NCI-H460 (cell line): Measurements from ENCODE around the gene CD52. TPM values are rescaled to one million over a fixed set of nuclear protein-coding genes. Genes with fewer than 3 reads are reported as not detected.

ENCODE experiments used
- DNase-seq: peaks from one replicate; pipeline ENCODE4 v3.0.0-alpha.2; 2016; ENCODE audit warnings: low read depth; ENCODE audit errors: extremely low read depth
- total RNA-seq: library from RNA; depleted of rRNA; stranded (reverse); fragments of >200 nt; shearing (Covaris generic); gene quantifications from 2 replicates; pipeline ENCODE4 v1.2.3, GENCODE V29; 2014

Gene CD52
- total RNA-seq, 1 experiment from 2014 or later, result not detected

DNA sequence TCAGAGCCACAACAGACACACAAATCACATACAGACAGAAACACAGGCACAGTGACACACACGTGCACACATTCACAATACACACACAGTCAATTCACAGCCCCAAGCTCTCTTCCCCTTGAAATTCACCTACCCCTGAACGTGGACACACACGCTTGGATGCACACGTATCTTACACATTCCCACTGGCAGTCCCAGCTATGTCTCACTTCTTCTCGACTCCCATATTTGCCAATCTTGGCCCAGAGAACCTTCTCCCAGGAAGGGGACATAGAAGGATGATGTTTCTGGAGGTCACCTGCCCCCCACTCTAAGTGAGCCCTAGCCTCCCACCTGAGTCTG, 34.6 kb downstream of the CD52 start:
- DNase-seq, result no peak

DNA sequence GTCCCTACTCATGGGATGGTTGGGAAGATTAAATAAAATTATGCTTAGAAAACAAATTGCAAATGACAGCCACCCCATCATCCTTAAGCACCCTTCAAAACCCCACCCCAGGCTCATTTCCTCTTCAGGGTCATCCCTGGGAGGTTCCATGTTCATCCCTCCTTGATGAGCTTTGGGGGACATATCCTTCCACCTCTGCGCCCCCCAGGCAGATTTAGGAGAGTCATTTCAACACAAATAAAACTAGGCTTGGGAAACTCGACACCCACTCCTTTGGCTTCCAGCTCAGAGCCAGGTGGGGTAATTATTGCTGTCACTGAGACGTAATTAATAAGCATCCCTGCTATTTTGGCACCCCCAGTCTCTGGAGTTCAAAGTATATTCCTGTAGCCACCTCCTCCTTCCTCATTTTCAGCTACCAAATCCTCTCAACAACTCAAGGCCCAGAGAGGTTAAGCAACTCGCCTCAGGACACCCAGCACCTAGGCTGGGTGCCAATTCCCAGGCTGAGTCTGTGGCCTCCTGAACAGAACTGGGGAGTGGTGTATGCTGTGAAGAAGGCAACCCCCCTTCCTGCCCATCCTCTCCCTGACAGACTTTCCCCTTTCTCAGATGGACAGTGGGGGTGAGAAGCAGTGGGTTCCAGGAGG, 35.6 kb downstream of the CD52 start:
- DNase-seq, result no peak

DNA sequence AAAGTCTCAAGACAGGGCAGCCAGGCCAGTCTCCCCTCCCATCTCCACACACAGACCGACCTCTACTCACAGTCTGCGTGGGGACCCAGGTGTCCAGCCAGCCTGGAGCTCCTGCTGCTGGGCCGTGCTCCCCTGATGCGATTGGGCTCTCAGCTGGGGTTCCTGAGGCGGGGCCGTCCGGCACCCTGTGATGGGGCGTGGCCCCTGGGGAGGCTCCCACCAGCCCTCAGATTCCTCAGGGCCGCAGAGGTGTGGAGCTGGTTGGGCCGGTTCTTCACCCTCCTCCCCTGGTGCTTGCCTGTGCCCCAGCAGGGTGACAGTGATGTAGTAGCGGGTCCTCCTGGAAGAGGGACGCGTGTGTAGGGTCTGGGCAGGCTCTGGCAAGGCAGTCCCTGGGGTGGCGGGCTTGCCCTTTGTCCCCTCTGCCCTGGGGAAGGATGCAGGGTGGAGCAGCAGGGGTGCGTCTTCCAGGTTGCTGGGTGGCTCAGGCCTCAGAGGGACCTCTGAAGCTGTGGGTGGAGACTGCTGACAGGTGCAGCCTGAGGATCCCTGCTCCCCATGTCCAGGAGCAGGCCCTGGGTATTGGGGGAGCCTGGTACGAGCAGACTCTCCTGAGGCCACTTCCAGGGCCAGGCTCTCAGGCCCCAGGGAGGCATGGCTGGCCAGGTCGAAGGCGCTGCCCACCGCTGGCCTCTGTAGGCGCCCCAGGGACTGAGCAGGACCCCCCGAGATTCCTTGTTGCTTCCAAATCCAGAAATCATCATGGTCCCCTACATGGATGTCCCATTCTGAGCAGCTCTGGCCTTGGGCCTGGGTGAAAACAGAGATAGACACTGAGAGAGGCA, 36.4 kb downstream of the CD52 start, which contains the start of gene CRYBG2:
TSS of gene CRYBG2 (minus strand) at position 155 of the 845 bp plus-strand sequence. CDS start 7,473 bp downstream, outside the sequence.
- DNase-seq, result no peak

- DNase-seq, result no peak
These were observed 37.2 kb downstream of the CD52 start for GRCh38 chr1:26354972-26355371.

DNA sequence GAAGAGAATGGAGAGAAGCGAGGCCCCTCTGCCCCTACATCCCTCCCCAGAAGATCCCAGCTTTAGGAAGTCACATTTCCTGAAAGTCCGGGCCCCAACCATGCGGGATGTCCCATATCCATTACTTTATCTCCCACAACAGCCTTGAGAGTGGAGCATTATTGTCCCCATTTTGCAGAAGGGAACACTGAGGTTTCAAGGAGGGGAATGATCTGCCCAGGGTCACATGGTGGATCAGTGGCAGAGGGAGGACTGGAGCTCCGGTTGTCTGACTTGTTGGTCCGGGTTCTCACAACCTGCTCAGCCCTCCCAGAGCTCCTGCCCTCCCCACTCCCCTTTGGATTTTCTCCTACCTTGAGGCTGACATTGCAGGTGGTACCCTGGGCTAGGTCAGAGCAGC, 38.3 kb downstream of the CD52 start:
- no peak for DNase-seq

DNA sequence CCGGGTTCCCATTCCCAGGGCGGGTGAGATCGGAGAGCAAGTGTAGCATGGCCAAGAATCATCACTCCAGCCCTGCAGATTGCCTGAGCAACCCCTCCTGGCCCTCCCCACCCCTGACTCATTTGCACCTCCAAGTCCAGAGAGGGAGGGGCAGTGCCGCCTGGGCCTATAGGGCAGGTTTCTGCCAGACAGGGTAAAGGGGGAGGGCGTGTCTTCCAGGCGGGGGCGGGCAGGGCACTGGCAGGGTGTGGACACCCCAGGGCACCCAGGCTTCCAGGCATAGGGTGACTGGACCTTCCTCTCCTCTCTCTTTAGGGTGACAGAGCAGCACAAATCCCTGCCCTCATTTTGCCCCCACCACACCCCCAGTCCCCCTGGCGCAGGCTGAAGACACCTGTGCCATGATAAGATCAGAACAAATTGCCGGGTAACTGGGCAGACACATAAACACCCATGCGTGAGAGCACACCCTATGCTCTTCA, 39.4 kb downstream of the CD52 start:
- DNase-seq, result no peak

GRCh38 chr1:26358411-26359384, 40.9 kb downstream of the CD52 start:
- no peak for DNase-seq

DNA sequence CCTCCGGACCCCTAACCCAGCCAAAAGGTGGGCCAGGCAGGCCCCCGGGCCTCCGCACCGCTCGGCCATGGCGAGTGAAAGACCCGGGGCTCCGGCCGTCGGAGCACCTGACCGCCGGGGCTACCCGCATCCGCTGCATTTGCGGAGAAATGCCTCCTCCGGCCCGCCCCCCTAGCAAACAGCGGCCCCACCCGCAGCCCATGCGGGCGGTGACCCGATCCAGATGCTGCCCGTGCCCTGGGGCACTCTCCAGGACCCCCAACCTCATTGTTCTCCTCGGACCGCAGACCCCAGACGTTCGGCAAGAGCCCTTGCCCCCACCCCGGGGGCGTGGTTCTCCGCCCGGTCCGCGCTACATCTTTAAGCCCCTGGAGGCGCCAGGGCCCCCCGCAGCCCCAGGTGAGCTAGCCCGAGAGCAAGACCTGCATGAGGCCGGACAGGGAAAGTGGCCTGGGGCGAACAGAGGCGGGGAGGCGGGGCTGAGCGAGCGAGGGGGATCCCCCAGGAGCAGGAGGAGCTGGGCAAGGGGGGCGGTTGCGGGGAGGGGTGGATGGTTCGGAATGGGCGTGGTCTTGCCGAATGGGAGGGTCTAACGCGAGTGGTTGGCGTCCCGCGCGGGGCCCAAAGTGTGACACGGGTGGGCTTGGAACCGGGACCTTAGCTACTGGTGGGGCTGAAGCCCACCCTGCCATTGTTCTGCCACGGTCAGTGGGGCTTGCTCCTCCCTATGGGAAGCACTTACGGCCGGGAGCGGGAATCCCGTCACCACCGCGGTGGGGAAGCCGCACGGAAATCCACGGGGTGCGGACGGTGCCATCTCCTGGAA, 42.4 kb downstream of the CD52 start:
- no peak for DNase-seq

GRCh38 chr1:26360807-26361604, 43.2 kb downstream of the CD52 start:
- no peak for DNase-seq

- no peak for DNase-seq
These were observed 43.9 kb downstream of the CD52 start for GRCh38 chr1:26361605-26362122.

- DNase-seq, result no peak
These were observed 44.6 kb downstream of the CD52 start for GRCh38 chr1:26362331-26362730.

GRCh38 chr1:26363549-26364448, 46.0 kb downstream of the CD52 start:
- DNase-seq, result peak; percentile 40

- no peak for DNase-seq
These were observed 47.2 kb downstream of the CD52 start for GRCh38 chr1:26364956-26365355.

GRCh38 chr1:26367441-26367840, 49.7 kb downstream of the CD52 start:
- DNase-seq, result no peak

- DNase-seq, result no peak
These were observed 50.2 kb downstream of the CD52 start for GRCh38 chr1:26368006-26368405.

DNA sequence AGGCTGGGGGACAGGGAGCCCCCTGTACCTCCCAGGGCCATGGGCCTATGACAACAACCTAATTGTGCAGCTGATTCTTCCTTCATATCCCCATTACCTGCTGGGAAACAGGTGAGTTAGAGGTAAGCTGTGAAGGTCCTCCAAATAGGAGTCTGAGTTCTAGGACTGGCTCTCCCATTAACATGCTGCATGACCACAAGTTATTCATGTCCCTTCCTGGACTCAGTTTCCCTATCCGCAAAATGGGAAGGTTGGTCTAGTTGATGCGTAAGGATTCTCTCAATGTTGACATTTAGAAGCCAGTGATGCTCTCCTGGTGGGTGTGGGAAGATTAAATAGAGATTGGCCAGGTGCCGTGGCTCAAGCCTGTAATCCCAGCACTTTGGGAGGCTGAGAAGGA, 50.7 kb downstream of the CD52 start:
- DNase-seq, result no peak
